ENCODE data around the gene NSG1. TPM values are rescaled to one million over a fixed set of nuclear protein-coding genes. Genes with fewer than 3 reads are reported as not detected.

Gene NSG1
- polyA plus RNA-seq, 10 donors, result 1.3 to 19.7 (median 3.0) TPM

Other genes with a start within 250 kb of the NSG1 start
- not detected for gene OTOP1, start 160.2 kb upstream of the NSG1 start, polyA plus RNA-seq (ENCODE audit: insufficient read length in 10 of 10)
- 10 to 100 TPM; 17.9 to 25.7 (median 21.1) TPM for gene TMEM128, start 138.9 kb upstream of the NSG1 start, polyA plus RNA-seq (ENCODE audit: insufficient read length in 10 of 10)
- gene LYAR, start 96.9 kb upstream of the NSG1 start, polyA plus RNA-seq (ENCODE audit: insufficient read length in 10 of 10), result 10 to 100 TPM; 13.4 to 18.2 (median 16.0) TPM
- 1 to 10 TPM; 3.9 to 6.7 (median 5.3) TPM for gene ZBTB49, start 96.9 kb upstream of the NSG1 start, polyA plus RNA-seq (ENCODE audit: insufficient read length in 10 of 10)
- 10 to 100 TPM; 23.2 to 34.3 (median 31.0) TPM for gene STX18, start 154.9 kb downstream of the NSG1 start, polyA plus RNA-seq (ENCODE audit: insufficient read length in 10 of 10)

Measured in muscle of back (tissue), 10 donors.